HEK293 (cell line): ENCODE data around the gene TRPC4.

Experiments
- CTCF ChIP-seq: fragments of 450-650 bp; formaldehyde crosslinking; IDR thresholded peaks from 2 replicates; pipeline ENCODE4 v1.5.1; 2016; ENCODE audit warnings: missing biosample characterization, missing genetic modification characterization
- GLIS2 ChIP-seq: fragments of 450-650 bp; formaldehyde crosslinking; IDR thresholded peaks from 2 replicates; pipeline ENCODE4 v1.5.1; 2016; ENCODE audit warnings: missing biosample characterization, missing genetic modification characterization
- HOXA7 ChIP-seq: sonication (generic); formaldehyde crosslinking; IDR thresholded peaks from 2 replicates; pipeline ENCODE4 v1.8.1; 2022; ENCODE audit warnings: missing genetic modification reagents, borderline replicate concordance
- REST ChIP-seq: fragments of 450-650 bp; formaldehyde crosslinking; IDR thresholded peaks from 2 replicates; pipeline ENCODE4 v1.5.1; 2016; ENCODE audit warnings: missing biosample characterization, missing genetic modification characterization
- SALL2 ChIP-seq: fragments of 450-650 bp; formaldehyde crosslinking; IDR thresholded peaks from 2 replicates; pipeline ENCODE4 v1.5.0; 2017; ENCODE audit warnings: missing biosample characterization, mild to moderate bottlenecking, missing genetic modification characterization, borderline replicate concordance
- SP2 ChIP-seq: fragments of 450-650 bp; formaldehyde crosslinking; IDR thresholded peaks from 2 replicates; pipeline ENCODE4 v1.5.1; 2016; ENCODE audit warnings: missing biosample characterization, missing genetic modification characterization
- YY1 ChIP-seq: fragments of 450-650 bp; formaldehyde crosslinking; IDR thresholded peaks from 2 replicates; pipeline ENCODE4 v1.5.1; 2018; ENCODE audit warnings: missing biosample characterization, missing genetic modification characterization
- ZNF274 ChIP-seq, 2 experiments: fragments of 200-500 bp in 1 of 2; fragments of 450-650 bp in 1 of 2; sonication (Bioruptor generic) in 1 of 2; formaldehyde crosslinking in 1 of 2; IDR thresholded peaks; 2 replicates each; pipeline versions ENCODE4 v1.5.1 to v1.6.1; 2014 to 2016; ENCODE audit warnings: borderline replicate concordance in 1 of 2, inconsistent platforms in 1 of 2, low read length in 1 of 2, missing biosample characterization in 1 of 2, missing genetic modification characterization in 1 of 2
- ZNF311 ChIP-seq: fragments of 450-650 bp; formaldehyde crosslinking; IDR thresholded peaks from 2 replicates; pipeline ENCODE4 v1.5.1; 2017; ENCODE audit warnings: missing biosample characterization, missing genetic modification characterization, borderline replicate concordance
- ZNF510 ChIP-seq: fragments of 450-650 bp; formaldehyde crosslinking; IDR thresholded peaks from 2 replicates; pipeline ENCODE4 v1.5.1; 2018; ENCODE audit warnings: mild to moderate bottlenecking, missing genetic modification characterization, missing biosample characterization; ENCODE audit not compliant: insufficient replicate concordance
- ZNF530 ChIP-seq: fragments of 450-650 bp; formaldehyde crosslinking; IDR thresholded peaks from 2 replicates; pipeline ENCODE4 v1.5.1; 2016; ENCODE audit warnings: low read depth, missing biosample characterization, missing genetic modification characterization
- ZNF768 ChIP-seq: fragments of 450-650 bp; formaldehyde crosslinking; IDR thresholded peaks from 2 replicates; pipeline ENCODE4 v1.5.1; 2018; ENCODE audit warnings: missing biosample characterization, mild to moderate bottlenecking, missing genetic modification characterization
- ZNF777 ChIP-seq: fragments of 450-650 bp; formaldehyde crosslinking; IDR thresholded peaks from 2 replicates; pipeline ENCODE4 v1.5.1; 2017; ENCODE audit warnings: missing biosample characterization, missing genetic modification characterization, borderline replicate concordance

GRCh38 chr13:37736045-37736444 is 133.5 kb downstream of the TRPC4 start:
- TF ChIP-seq CTCF: no peak
- no peak for TF ChIP-seq ZNF530 (tag by site-specific recombination)
- TF ChIP-seq ZNF510 (tag by site-specific recombination): no peak
- TF ChIP-seq SP2 (tag by site-specific recombination): no peak
- TF ChIP-seq GLIS2 (tag by site-specific recombination): no peak
- no peak for TF ChIP-seq YY1
- no peak for TF ChIP-seq REST (tag by site-specific recombination)
- TF ChIP-seq HOXA7 (CRISPR knock-in tag): no peak
- TF ChIP-seq ZNF768 (tag by site-specific recombination): no peak
- TF ChIP-seq ZNF777 (tag by site-specific recombination): no peak
- TF ChIP-seq ZNF274 (IDR thresholded peaks at IDR 0.05; ENCODE audit: low read length): no peak
- TF ChIP-seq ZNF274 (tag by site-specific recombination; IDR thresholded peaks at IDR 0.05; ENCODE audit: borderline replicate concordance): no peak
- TF ChIP-seq SALL2 (tag by site-specific recombination): no peak
- TF ChIP-seq ZNF311 (tag by site-specific recombination): no peak
